ENCODE measurements around the gene PARD3B.
A peak's percentile ranks its signal among the peaks of the same experiment; 100 is the strongest.

The PARD3B gene

GRCh38 chr2:205643391-205643885 lies 1098.2 kb downstream of the PARD3B start:
- no peak overlapping the region for H3K4me3 ChIP-seq (replicated peaks; ENCODE audit: low read depth, low read length)
- DNase-seq (ENCODE audit: extremely low read depth, insufficient read length) = no peak
- TF ChIP-seq CTCF (IDR thresholded peaks at IDR 0.05; ENCODE audit: insufficient read depth, low read length, poor library complexity, severe bottlenecking) = no peak
- peaks cover 4% of the 10 kb centered on the region for H3K27me3 ChIP-seq (replicated peaks; ENCODE audit: control insufficient read depth, insufficient read depth, low read length)
- no peaks in the 10 kb centered on the region for H3K36me3 ChIP-seq (ENCODE audit: control insufficient read depth, insufficient read depth, low read length)

GRCh38 chr2:205644018-205644417 lies 1098.7 kb downstream of the PARD3B start:
- TF ChIP-seq CTCF (IDR thresholded peaks at IDR 0.05; ENCODE audit: insufficient read depth, low read length, poor library complexity, severe bottlenecking) = no peak
- DNase-seq (ENCODE audit: extremely low read depth, insufficient read length) = no peak
- Histone ChIP-seq H3K27me3 (replicated peaks; ENCODE audit: control insufficient read depth, insufficient read depth, low read length) (peaks cover 5% of the 10 kb centered on the region), H3K4me3 (replicated peaks; ENCODE audit: low read depth, low read length) (no peak overlapping the region), H3K36me3 (ENCODE audit: control insufficient read depth, insufficient read depth, low read length) (no peaks in the 10 kb centered on the region)

- Histone ChIP-seq H3K36me3 (ENCODE audit: control insufficient read depth, insufficient read depth, low read length) (no peaks in the 10 kb centered on the region), H3K4me3 (replicated peaks; ENCODE audit: low read depth, low read length) (no peak overlapping the region), H3K27me3 (replicated peaks; ENCODE audit: control insufficient read depth, insufficient read depth, low read length) (peaks cover 9% of the 10 kb centered on the region)
- TF ChIP-seq CTCF (IDR thresholded peaks at IDR 0.05; ENCODE audit: insufficient read depth, low read length, poor library complexity, severe bottlenecking) = no peak
- DNase-seq (ENCODE audit: extremely low read depth, insufficient read length) = peak; percentile 22
Observed at GRCh38 chr2:205646680-205647079, 1101.4 kb downstream of the PARD3B start.

GRCh38 chr2:205650450-205650849 lies 1105.2 kb downstream of the PARD3B start:
- H3K27me3 ChIP-seq (replicated peaks; ENCODE audit: control insufficient read depth, insufficient read depth, low read length) = peaks cover 5% of the 10 kb centered on the region
- H3K4me3 ChIP-seq (replicated peaks; ENCODE audit: low read depth, low read length) = no peak overlapping the region
- DNase-seq (ENCODE audit: extremely low read depth, insufficient read length) = no peak
- TF ChIP-seq CTCF (IDR thresholded peaks at IDR 0.05; ENCODE audit: insufficient read depth, low read length, poor library complexity, severe bottlenecking) = no peak
- H3K36me3 ChIP-seq (ENCODE audit: control insufficient read depth, insufficient read depth, low read length) = no peaks in the 10 kb centered on the region

GRCh38 chr2:205650931-205651330 lies 1105.7 kb downstream of the PARD3B start:
- no peak for DNase-seq (ENCODE audit: extremely low read depth, insufficient read length)
- Histone ChIP-seq H3K36me3 (ENCODE audit: control insufficient read depth, insufficient read depth, low read length) (no peaks in the 10 kb centered on the region), H3K4me3 (replicated peaks; ENCODE audit: low read depth, low read length) (no peak overlapping the region), H3K27me3 (replicated peaks; ENCODE audit: control insufficient read depth, insufficient read depth, low read length) (peaks cover 5% of the 10 kb centered on the region)
- no peak for TF ChIP-seq CTCF (IDR thresholded peaks at IDR 0.05; ENCODE audit: insufficient read depth, low read length, poor library complexity, severe bottlenecking)

GRCh38 chr2:205651719-205652118 lies 1106.4 kb downstream of the PARD3B start:
- Histone ChIP-seq H3K4me3 (replicated peaks; ENCODE audit: low read depth, low read length) (no peak overlapping the region), H3K36me3 (ENCODE audit: control insufficient read depth, insufficient read depth, low read length) (no peaks in the 10 kb centered on the region), H3K27me3 (replicated peaks; ENCODE audit: control insufficient read depth, insufficient read depth, low read length) (peaks cover 5% of the 10 kb centered on the region)
- no peak for TF ChIP-seq CTCF (IDR thresholded peaks at IDR 0.05; ENCODE audit: insufficient read depth, low read length, poor library complexity, severe bottlenecking)
- DNase-seq (ENCODE audit: extremely low read depth, insufficient read length) = no peak
